Hindlimb muscle (tissue), 1 donor: ENCODE measurements around the gene UBE2F. TPM values are rescaled to one million over a fixed set of nuclear protein-coding genes. Genes with fewer than 3 reads are reported as not detected.
"Not testable (repeated sequence)": the region's sequence is repeated elsewhere in the genome, so short reads cannot be mapped to it uniquely, and the experiment has no call there.

Experiments used
- DNase-seq: peaks from one replicate; pipeline ENCODE4 v3.0.0-alpha.2; 2013
- polyA plus RNA-seq: library from polyadenylated mRNA; unstranded; fragments of 120-200 nt; gene quantifications from one replicate; pipeline ENCODE4 v1.2.1, GENCODE V29; 2013; ENCODE audit not compliant: insufficient read length

Gene UBE2F
- polyA plus RNA-seq, 1 donor = 40.9 TPM

DNA sequence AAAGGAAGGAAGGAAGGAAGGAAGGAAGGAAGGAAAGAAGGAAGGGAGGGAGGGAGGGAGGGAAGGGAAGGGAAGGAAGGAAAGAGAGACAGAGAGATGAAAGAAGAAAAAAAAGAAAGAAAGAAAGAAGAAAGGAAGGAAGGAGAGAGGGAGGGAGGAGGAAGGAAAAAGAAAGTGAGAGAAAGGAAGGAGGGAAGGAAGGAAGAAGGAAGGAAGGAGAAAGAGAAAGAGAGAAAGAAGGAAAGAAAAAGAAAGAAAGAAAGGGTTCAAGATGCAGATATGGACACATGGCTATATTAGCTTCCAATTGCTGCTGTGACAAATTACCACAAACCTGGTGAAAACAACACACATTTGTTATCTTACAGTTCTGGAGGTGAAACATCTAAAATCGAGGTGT, 20.4 kb upstream of the UBE2F start:
- no peak for DNase-seq

DNA sequence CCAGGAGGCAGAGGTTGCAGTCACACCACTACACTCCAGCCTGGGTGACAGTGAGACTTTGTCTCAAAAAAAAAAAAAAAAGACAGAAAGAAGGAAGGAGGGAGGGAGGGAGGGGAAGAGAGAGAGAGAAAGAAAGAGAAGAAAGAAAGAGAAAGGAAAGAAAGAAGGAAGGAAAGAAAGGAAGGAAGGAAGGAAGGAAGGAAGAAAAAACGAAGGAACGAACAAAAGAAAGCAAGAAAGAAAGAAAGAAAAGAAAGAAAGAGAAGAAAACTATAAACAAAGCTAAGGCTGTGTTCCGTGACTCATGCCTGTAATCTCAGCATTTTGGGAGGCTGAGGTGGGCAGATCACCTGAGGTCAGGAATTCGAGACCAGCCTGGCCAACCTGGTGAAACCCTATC, 15.5 kb upstream of the UBE2F start:
- DNase-seq = not testable (repeated sequence)

DNA sequence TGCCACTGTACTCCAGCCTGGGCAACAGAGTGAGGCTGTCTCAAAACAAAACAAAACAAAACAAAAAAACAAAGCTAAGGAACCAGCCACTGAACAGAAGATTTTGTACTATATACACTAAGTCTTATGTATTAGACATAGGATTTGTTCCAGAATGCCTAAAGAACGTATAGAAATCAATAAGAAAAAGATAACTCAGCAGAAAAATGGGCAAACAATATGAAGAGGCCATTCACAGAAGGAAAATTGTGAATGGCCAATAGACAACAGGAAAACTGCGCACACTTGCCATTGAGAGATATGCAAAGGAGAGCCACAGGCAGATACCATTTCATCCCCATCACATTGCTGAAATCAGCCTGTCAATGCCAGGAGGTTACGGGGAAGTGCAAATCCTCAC, 14.9 kb upstream of the UBE2F start:
- DNase-seq = no peak

DNA sequence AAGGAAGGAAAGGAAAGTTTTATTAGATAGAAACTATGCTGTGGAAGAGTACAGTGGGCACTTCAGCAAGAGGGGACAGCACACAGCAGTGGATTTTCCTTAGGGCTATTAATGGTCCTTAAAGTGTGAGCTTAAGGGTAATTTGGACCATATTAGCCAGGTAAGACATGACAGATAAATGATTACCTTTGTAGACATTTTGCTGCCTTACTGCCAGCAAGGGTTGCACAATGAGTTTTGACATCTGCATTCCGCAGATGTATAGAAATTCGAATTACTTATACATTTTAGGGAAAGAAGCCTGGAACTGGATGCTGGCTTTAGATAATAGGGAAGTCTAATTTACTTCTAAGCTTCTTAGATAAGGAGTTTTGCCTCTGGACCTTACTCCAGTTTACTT, 14.0 kb upstream of the UBE2F start:
- DNase-seq = no peak

DNA sequence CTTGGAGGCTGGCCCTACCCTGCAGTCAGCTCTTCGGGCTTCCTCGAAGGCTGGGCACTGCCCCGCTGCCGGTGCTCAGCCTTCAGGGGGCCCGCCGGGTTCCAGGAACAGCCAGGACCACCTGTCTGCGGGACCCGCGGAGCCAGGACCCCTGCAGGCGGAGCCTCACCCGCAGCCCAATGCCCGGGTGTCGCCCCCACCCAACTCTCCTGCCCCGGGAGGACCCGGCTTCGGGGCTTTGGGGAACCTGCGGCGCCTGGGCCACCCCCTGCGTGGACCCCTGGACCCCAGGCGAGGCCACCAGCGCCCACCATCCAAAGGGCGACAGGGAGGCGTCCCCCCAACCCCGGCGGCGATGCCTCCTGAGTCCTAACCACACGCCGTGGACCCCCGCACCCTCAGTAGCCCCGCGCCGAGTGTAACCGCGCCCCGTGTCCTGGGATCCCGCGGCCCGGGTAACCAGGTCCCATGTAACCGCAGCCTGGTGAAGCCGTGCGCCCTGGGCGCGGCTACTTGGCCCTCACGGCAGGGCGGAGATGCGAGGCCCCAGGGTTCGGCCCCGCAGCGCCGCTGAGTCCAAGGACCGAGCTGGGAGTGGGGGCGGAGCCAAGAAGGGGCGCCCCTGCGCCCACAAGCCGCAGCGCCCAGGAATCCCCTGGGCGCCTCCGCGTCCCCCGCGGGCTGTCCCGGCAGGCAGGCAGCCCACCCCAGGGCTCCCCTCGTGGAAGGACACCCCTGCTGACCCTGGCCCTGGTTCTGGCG, 11.0 kb upstream of the UBE2F start:
- DNase-seq = no peak

DNA sequence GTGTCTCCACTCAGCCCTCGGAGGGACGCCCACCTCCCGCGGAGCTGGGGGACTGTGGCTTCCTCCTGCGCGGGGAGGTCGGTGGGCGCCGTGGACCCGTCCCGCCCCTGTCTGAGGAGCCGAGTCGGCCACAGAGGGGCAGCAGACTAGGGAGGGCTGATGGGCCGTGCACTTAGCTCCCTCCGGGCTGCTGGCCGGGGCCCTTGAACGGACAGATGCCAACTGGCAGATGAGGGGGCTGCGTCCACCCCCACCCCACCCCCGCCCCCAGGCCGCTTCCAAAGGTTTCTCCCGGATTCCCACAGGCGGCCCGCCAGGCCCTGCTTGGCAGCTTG, 10.4 kb upstream of the UBE2F start:
- no peak for DNase-seq

DNA sequence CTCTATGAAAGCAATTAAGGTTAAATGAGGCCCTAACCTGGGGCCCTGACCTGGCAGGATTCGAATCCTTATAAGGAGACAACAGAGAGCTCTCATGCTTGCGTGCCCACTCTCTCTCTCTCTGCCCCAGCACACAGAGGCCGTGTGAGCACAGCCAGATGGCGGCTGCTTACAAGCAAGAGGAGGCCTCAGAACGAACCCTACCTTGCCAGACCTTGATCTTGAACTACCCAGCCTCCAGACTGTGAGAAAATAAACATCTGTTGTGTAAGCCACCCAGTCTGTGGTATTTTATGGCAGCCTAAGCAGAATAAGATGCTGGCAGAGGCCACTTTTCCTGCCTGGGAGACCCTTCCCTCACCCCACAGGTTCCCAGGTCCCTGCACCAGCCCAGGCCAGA, 5.2 kb upstream of the UBE2F start:
- no peak for DNase-seq

DNA sequence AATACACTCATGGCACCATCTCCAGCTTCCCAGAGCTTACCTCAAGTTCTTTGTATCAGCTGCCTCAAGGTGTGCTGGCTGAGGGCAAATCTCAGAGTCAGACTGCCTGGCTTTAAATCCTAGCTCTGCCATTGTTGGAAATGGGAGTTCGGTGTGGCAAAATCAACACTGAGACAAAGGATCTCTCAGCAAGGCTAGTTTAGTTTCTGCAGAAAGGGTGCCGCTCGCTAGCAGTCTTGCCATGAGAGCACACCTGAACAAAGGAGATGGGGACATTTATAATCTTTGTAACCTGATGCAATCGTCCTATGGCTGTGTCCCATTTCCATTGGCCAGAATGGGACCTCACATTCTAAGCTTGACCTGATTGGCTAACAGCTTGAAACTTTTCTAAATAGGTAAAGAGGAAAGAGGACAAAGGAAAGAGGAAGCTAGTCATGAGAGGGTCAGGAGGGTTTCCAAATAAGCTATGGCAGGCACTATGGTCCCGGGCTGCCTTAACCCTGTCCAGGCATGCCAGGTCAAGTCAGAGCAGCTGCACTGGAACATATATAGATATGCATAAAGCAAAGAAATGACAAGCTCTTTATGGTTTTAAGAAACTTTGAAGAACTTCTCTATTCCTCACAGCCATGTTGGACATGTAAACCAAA, 4.3 kb upstream of the UBE2F start:
- DNase-seq = no peak

DNA sequence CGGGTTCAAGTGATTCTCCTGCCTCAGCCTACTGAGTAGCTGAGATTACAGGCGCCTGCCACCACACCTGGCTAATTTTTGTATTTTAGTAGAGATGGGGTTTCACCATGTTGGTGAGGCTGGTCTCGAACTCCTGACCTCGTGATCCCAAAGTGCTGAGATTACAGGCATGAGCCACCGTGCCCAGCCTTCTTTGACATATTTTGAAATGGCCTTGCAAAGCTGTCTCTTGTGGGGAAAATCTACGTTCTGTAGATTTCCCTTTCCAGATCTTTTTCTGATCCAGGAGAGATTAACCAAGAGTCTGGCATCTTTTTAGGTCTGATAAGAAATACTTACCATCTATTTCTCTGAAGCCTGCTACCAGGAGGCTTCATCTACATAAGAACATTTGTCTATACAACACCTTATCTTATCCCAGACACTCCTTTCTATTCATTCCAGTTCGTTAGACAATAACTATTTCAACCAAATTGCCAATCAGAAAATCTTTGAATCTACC, 3.3 kb upstream of the UBE2F start:
- DNase-seq = not testable (repeated sequence)

DNA sequence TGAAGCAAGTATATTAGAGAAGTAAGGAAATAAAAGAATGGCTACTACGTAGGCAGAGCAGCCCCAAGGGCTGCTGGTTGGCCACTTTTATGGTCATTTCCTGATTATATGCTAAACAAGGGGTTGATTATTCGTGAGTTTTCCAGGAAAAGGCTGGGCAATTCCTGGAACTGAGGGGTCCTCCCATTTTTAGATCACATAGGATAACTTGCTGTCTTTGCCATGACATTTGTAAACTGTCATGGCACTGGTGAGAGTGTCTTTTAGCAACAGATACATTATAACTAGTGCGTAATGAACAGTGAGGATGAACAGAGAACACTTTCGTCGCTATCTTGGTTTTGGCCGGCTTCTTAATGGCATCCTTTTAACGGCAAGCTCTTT, 2.6 kb upstream of the UBE2F start:
- no peak for DNase-seq

DNA sequence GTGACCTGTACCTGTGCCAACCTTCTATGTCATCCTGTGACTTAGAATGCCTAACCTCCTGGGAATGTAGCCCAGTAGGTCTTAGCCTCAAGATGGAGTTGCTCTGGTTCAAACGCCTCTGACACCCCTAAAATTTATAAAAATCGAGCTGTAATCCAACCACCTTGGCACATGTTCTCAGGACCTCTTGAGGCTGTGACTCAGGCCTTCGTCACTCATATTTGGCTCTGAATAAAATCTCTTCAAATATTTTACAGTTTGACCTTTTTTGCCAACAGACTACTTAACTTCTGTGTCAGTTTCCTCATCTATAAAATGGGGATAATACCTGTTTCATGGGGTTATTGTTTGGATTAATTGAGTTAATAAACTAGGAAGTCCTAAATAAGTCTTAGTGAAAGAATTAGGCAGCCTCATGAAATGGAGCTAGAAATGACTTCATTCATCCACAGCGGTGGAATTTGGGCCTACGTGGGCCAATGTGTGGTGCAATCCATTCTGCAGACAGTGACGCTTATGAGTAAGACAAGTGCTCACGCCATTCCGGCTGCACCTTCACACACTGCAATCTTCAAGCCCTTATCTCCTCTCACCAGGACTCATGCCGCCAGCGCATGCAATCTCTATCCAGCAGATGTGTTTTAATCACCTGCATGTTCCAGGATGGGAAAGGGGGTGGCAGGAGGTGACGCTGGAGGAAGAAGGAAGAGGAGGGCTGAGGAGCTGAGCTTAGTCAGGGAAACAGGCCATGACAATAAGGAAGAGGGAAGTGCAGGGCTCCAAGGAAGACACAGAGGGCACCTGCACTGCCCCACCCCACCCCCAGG, 2.0 kb upstream of the UBE2F start:
- no peak for DNase-seq

DNA sequence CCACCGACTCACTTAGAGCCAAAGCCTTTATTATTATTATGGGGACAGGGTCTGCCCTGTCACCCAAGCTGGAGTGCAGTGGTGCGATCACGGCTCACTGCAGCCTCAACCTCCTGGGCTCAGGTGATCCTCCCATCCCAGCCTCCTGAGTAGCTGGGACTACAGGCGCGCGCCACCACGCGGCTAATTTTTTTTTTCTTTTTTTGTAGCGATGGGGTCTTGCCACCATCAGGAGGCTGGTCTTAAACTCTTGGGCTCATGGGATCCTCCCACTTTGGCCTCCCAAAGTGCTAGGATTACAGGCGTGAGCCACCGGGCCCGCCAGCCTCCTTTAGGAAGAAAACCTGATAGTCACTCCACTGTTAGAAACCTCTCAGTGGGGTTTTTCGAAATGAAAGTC, 970 bp upstream of the UBE2F start:
- DNase-seq = not testable (repeated sequence)

DNA sequence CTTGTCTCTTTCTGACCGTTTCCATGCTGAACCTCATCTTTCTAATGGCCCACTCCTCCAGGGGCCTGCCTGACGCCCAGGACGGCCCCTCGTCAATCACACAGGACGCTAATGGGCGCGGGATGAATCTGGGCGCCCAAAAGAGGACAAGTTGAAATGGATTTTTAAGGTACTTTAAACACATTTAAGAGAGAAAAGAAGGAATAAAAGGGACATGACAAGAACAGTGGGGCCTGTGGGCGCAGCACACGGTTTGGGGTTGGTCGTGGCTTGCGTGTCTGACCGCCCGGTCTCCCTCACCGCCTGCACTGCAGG, 607 bp upstream of the UBE2F start:
- no peak for DNase-seq

DNA sequence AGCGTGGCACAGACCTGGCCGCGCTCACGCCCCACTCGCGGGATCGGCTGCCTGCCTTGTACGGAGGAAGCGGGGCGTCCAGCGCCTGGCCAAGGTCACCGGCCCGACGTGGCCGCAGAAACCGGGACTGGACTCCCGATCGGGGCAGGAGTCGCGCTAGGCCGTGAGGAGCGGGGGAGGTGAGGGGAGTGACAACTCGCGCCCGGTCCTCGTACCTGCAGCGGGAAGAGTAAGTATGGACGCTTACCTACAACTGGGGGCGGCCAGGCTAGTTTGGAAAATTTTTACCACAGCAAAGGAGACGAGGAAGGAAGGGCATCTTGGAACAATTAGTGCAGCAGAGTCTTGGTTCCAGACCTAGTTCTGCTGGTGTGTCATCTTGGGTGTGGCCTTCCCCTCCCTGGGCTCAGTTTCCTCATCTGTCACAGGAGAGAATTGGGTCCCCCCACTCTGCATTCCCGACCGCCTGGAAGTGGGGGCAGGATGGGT, 693 bp downstream of the UBE2F start:
- no peak for DNase-seq

DNA sequence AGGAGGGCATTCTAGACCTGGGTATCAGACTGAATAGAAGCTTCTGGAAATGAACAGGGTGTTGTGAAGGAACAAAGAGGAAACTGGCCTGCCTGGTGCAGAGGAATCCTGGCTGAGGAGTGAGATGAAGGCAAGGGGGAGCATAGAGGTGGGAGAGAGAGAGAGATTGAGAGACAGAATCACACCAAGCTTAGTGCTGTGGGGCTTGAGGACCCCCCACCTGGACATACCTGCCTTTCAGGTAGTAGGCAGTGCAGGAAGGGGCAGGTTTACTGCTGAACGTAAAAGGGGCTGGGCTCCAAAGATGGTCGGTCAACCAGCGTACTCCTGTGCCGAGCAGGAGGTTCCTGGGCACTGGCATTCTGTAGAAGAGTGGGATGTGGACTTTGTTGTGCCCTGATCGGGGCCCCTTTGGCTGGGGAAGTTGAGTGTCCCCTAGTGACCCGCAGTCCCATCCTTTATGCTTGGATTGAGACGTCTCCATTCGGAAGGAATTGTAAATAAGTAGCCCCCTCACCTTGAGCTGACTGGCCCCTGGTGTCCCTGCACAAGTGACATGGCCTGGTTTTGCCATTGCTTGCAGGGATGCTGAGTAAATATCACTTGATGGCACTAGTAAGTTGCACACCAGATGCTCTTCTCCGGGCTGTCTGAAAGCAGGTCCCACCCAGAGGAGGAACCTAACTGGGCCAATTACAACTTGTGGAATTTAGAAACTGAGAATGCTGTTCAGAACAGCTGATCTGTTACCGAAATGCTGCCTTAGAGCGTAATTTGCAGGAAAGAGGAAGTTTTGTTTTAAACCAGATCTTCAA, 1.4 kb downstream of the UBE2F start:
- peak; percentile 59 for DNase-seq

DNA sequence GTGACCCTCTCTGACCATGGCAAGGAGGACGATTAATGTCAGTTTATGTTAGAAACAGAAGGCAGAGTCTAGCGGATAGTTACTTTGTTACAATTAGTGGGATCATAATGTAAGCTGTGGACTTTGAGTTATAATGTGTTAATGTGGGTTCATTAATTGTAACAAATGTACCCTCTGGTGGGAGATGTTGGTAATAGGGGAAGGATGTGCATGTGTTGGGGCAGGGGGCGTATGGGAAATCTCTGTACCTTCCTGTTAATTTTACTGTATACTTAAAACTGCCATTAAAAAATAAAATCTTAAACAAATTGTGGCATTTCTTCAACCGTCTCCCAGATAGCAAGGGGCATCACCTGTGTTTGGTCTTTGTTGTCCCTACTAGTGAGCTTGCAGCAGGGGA, 4.8 kb downstream of the UBE2F start:
- no peak for DNase-seq

DNA sequence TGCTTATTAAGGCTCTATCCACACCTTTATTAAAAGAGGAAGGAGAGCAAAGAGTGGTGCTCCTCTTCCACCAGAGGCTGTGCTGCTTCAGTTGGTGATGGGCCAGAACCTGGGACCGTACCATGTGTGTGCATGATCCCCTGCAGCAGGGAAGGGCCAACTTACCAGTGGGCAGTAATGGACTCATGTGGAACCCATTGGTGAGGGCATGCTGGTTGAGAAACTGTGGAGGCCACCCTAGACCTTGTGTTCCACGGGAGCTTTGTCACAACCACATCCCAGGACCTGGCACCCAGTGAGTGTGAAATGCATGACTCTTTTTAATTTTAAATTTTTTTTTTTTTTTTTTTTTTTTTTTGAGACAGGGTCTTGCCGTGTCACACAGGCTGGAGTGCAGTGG, 5.4 kb downstream of the UBE2F start:
- DNase-seq = no peak

DNA sequence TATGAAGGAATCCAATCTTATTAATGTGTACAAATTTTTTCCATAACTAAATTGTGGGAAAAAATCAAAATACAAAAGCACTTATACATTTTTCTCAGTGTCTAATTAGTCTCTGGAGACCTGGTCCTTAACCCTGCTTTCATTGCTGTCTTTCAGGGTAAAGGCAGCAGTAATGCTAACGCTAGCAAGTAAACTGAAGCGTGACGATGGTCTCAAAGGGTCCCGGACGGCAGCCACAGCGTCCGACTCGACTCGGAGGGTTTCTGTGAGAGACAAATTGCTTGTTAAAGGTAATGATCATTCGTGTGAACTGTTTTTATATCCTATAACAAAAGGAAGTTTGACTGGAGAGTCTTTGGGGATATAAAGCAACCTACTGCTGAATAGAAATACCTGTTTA, 6.1 kb downstream of the UBE2F start:
- DNase-seq = no peak

DNA sequence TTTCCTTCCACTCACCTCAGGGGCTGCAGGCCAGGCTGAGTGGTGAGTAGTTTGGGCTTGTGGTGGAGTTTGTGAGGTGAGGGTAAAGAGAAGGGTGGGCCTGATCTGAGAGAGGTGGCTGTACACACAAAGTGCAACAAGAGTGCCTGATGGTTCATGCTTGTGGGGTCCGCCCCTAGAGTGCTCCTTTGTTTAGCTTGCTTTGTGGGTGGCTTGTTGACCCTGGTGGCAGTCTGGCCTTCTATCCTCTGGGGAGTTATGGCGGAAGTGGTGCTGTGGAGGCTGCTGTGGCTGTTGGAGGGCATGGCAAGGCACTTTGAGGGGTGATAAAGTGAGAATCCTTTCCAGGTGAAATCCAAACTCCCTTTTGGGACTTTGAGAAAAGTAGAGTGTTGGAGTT, 10.6 kb downstream of the UBE2F start:
- no peak for DNase-seq

DNA sequence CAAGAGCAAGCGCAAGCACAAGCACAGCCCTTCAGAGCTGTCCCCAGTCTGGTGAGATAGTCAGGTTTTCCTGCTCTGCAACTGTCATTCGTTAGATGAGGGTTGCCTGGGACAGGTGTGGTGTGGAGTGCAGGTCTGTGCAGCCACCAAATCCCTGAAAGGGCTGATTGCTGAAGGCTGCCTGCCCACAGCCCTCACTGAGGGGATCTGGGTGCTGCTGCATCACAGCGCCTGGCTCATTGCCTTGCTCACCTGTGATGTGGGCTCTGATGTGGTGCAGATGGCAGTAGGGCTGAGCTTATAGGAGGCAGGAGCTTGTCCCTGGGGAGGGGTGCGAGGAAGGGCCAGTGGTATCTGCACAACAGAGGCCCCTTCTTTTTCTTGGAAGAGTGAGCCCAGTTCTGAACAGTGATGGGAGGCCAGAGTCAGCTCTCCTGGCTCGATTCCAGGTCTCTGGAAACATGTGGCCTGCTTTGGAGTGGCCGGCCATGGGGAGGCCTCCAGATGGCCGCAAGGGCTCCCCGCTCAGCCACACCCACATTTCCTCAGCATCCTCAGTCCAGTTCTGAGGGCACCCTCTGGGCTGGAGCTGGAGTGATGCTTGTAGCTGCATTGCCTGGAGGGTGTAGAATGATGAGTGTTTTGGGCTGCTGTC, 11.4 kb downstream of the UBE2F start:
- DNase-seq = no peak

DNA sequence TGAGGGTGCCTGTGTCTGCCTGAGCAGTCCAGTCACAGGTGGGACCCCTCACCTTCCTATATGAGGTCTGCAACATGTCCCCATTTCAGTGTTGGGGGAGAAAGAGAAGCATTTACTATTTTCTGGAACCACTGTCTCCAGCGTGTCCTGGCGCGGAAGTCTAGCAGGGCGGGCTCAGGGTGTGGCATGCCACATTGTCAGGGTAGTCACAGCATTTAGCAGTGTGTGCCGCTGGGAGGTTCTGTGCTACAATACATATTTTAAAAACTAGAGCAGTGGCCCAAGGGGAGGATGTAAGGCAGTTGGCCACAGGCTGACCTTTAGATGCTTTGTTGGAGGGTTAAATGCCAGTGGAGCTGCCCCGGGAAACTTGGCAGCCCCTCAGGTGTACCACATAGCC, 12.5 kb downstream of the UBE2F start:
- no peak for DNase-seq

DNA sequence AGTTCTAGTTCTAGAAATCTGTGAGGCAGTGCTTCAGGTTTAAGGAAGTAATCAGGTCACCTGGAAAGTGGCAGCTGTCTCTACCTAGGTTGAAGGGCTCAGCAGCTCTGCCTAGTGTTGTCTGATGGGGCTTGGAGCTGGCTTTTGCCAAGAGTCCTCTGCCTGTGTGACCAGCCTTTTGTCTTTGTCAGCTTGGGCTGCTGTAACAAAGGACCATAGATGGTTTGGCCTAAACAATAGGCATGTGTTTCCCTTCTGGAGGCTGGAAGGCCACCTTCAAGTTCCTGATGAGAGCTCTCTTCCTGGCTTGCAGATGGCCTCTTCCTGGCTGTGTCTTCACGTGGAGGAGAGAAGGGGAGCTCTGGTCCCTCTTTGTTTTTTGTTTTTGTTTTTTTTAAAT, 13.3 kb downstream of the UBE2F start:
- DNase-seq = no peak
